Endothelial cell of umbilical vein (primary cell): ENCODE data around the gene OR13J1. TPM values are rescaled to one million over a fixed set of nuclear protein-coding genes. Genes with fewer than 3 reads are reported as not detected.

ENCODE experiments used
- BruUV-seq: library from RNA; stranded (reverse); fragments of 400-500 nt; replicated peaks from 2 replicates; lab custom pipeline; 2021; lab: Mats Ljungman, UMichigan
- CTCF ChIA-PET: fragments of 300-600, 350-600 bp; sonication (Branson Sonifier 250); formaldehyde crosslinking; loops from one replicate; lab custom pipeline; 2021; ENCODE audit warnings: antibody characterized with exemption, inconsistent platforms; lab: Charles Lee
- POLR2A ChIA-PET: fragments of 300-600, 350-600 bp; sonication (Branson Sonifier 250); formaldehyde crosslinking; loops from one replicate; lab custom pipeline; 2021; ENCODE audit warnings: antibody characterized with exemption, inconsistent platforms; lab: Charles Lee
- DNase-seq: peaks from one replicate; pipeline ENCODE4 v3.0.0-alpha.2; 2011; ENCODE audit warnings: low read depth, low spot score
- FAIRE-seq: peaks from 2 replicates; lab custom pipeline; 2011; peaks lifted over from hg19 to GRCh38; lab: Jason Lieb, UNC
- H2AFZ ChIP-seq: 2 replicates; pipeline ENCODE4 v1.6.0; 2012; ENCODE audit warnings: low read depth, low read length, control low read depth, inconsistent platforms
- H3K27ac ChIP-seq: 2 replicates; pipeline ENCODE4 v1.5.1; 2011; ENCODE audit warnings: low read depth, mild to moderate bottlenecking, control low read depth, low read length, moderate library complexity; ENCODE audit not compliant: insufficient read depth
- H3K27me3 ChIP-seq, 2 experiments: 2 replicates each; pipeline versions ENCODE4 v1.6.0 to v1.6.1; 2011; ENCODE audit warnings: low read length in 2 of 2, mixed read lengths in 1 of 2; ENCODE audit not compliant: control insufficient read depth in 2 of 2, insufficient read depth in 2 of 2
- H3K36me3 ChIP-seq, 2 experiments: 2 replicates in 1 of 2; 3 replicates in 1 of 2; pipeline ENCODE4 v1.5.1; 2011; ENCODE audit warnings: low read length in 2 of 2, mild to moderate bottlenecking in 1 of 2, moderate library complexity in 1 of 2; ENCODE audit not compliant: control insufficient read depth in 2 of 2, insufficient read depth in 2 of 2; ENCODE audit errors: extremely low read depth in 1 of 2
- H3K4me1 ChIP-seq: 3 replicates; pipeline ENCODE4 v1.5.1; 2011; ENCODE audit warnings: mild to moderate bottlenecking, low read length; ENCODE audit not compliant: control insufficient read depth, insufficient read depth; ENCODE audit errors: extremely low read depth
- H3K4me2 ChIP-seq: 2 replicates; pipeline ENCODE4 v1.6.1; 2011; ENCODE audit warnings: low read length, control low read depth, mixed read lengths; ENCODE audit not compliant: insufficient read depth
- H3K4me3 ChIP-seq, 3 experiments: fragments of 200-600 bp in 1 of 3; sonication (generic), shearing (Covaris generic) in 1 of 3; replicated peaks in 1 of 3; 2 replicates each; pipeline ENCODE4 v1.5.1; 2011 to 2016; ENCODE audit warnings: control low read depth in 3 of 3, low read length in 3 of 3, mild to moderate bottlenecking in 2 of 3, inconsistent platforms in 1 of 3, low read depth in 1 of 3, moderate library complexity in 1 of 3; ENCODE audit not compliant: insufficient read depth in 1 of 3
- H3K79me2 ChIP-seq: 2 replicates; pipeline ENCODE4 v1.6.0; 2012; ENCODE audit warnings: low read length, inconsistent platforms; ENCODE audit not compliant: control insufficient read depth, insufficient read depth
- H3K9ac ChIP-seq: replicated peaks from 2 replicates; pipeline ENCODE3; 2011; ENCODE audit warnings: low read length, control low read depth; ENCODE audit not compliant: insufficient read depth; ENCODE audit errors: extremely low read depth
- H3K9me1 ChIP-seq: replicated peaks from 3 replicates; pipeline ENCODE4 v1.6.0; 2011; ENCODE audit warnings: mild to moderate bottlenecking, low read length; ENCODE audit not compliant: control insufficient read depth, insufficient read depth; ENCODE audit errors: extremely low read depth
- H3K9me3 ChIP-seq: replicated peaks from 2 replicates; pipeline ENCODE4 v1.5.1; 2012; ENCODE audit warnings: low read length, inconsistent platforms; ENCODE audit not compliant: control insufficient read depth, insufficient read depth
- H4K20me1 ChIP-seq: replicated peaks from 2 replicates; pipeline ENCODE3; 2011; ENCODE audit warnings: mild to moderate bottlenecking, low read length; ENCODE audit not compliant: control insufficient read depth, insufficient read depth; ENCODE audit errors: extremely low read depth
- MYC ChIP-seq: IDR thresholded peaks from one replicate; pipeline ENCODE4 v1.6.1; 2011; ENCODE audit warnings: mild to moderate bottlenecking, low read depth, low read length
- POLR2A ChIP-seq: IDR thresholded peaks from 2 replicates; pipeline ENCODE4 v1.6.1; 2012; ENCODE audit warnings: low read depth, mild to moderate bottlenecking, control low read depth, low read length
- POLR2AphosphoS5 ChIP-seq: IDR thresholded peaks from 2 replicates; pipeline ENCODE4 v1.6.1; 2012; ENCODE audit warnings: low read depth, mild to moderate bottlenecking, control low read depth, low read length, moderate library complexity; ENCODE audit not compliant: insufficient read depth
- dilution Hi-C: fragments of 300-500 bp; cut with MboI; formaldehyde crosslinking; loops from one replicate; pipeline ENCODE4 v1.15.0; 2019; ENCODE audit warnings: low sequenced_read_pairs; ENCODE audit not compliant: extremely low pct_ligation_motif_present
- intact Hi-C: fragments of 100-400 bp; cut with micrococcal nuclease; formaldehyde crosslinking; loops from one replicate; pipeline ENCODE4 v1.10.0; 2022
- polyA plus RNA-seq, 4 experiments: library from polyadenylated mRNA; depleted of rRNA in 3 of 4; stranded (reverse) in 3 of 4; unstranded in 1 of 4; fragments of >200 nt; gene quantifications; 2 replicates each; pipeline versions ENCODE4 v1.2.1 to v1.2.3, GENCODE V29; 2011 to 2012; ENCODE audit warnings: missing spikeins in 1 of 4
- total RNA-seq: library from RNA; stranded (reverse); gene quantifications from 2 replicates; pipeline ENCODE4 v1.2.3, GENCODE V29; 2021

OR13J1 gene
- total and polyA plus RNA-seq, 2 donors (not counting 3 experiments of a cell fraction or from before 2014, with no cell fraction given) = not detected

DNA sequence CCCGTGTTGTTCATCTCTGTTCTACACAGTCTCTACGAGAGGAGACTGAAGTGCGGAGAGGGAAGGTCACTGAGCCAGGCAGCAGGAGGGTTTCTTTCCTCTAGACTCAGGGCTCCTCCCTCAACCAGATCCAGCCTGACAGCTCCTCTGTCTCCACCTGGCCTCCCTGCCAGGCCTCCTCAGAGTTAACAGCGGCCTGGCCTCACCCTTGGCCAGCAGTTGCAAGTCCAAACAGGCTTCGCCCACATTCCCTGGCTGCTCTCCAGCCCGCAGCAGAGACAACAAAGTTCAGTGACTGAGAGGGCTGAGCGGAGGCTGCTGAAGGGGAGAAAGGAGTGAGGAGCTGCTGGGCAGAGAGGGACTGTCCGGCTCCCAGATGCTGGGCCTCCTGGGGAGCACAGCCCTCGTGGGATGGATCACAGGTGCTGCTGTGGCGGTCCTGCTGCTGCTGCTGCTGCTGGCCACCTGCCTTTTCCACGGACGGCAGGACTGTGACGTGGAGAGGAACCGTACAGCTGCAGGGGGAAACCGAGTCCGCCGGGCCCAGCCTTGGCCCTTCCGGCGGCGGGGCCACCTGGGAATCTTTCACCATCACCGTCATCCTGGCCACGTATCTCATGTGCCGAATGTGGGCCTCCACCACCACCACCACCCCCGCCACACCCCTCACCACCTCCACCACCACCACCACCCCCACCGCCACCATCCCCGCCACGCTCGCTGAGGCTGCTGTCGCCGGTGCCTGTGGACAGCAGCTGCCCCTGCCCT lies 35.9 kb upstream of the OR13J1 start, which contains the start of gene HRCT1:
Gene HRCT1, plus strand, starts transcription at position 291 of the 768 bp plus-strand sequence. Its CDS starts 86 bp downstream, at position 377.
- Histone ChIP-seq H3K27ac (peak within 1 kb of the TSS; percentile 94), H3K9me1 (no peaks in the 10 kb centered on the region), H4K20me1 (no peaks in the 10 kb centered on the region), H3K9ac (peak within 1 kb of the TSS; percentile 77), H3K9me3 (no peaks in the 10 kb centered on the region), H3K4me2 (peak within 1 kb of the TSS; percentile 63), H3K4me1 (peaks cover 63% of the 10 kb centered on the region), H2AFZ (peak within 1 kb of the TSS; percentile 58), H3K36me3 (no peaks in the 10 kb centered on the region), H3K4me3 (no peak within 1 kb of the TSS), H3K27me3 (no peaks in the 10 kb centered on the region), H3K79me2 (peaks cover 19% of the 10 kb centered on the region)
- no TSS peak for BruUV-seq
- dilution Hi-C loops = no loop called here
- DNase-seq (peak; percentile 91), FAIRE-seq (peak; percentile 94)
- ChIA-PET POLR2A (interaction anchor here (0.5 to 1.0 kb wide), 2 partner anchors 10 to 38 kb away, joined by 3 to 6 read pairs; no protein-coding TSS in a partner anchor), CTCF (interaction anchor here (0.6 to 6.0 kb wide), 10 partner anchors 14 to 178 kb away, joined by 3 to 103 read pairs (median 8); no protein-coding TSS in a partner anchor)
- TF ChIP-seq POLR2A (peak; percentile 53), POLR2AphosphoS5 (peak; percentile 60), MYC (no peak)
- intact Hi-C loops = loop anchor here (2.0 to 5.0 kb wide), 4 partner anchors 15 to 249 kb away; partner anchors contain the start of genes CCDC107 and RMRP

DNA sequence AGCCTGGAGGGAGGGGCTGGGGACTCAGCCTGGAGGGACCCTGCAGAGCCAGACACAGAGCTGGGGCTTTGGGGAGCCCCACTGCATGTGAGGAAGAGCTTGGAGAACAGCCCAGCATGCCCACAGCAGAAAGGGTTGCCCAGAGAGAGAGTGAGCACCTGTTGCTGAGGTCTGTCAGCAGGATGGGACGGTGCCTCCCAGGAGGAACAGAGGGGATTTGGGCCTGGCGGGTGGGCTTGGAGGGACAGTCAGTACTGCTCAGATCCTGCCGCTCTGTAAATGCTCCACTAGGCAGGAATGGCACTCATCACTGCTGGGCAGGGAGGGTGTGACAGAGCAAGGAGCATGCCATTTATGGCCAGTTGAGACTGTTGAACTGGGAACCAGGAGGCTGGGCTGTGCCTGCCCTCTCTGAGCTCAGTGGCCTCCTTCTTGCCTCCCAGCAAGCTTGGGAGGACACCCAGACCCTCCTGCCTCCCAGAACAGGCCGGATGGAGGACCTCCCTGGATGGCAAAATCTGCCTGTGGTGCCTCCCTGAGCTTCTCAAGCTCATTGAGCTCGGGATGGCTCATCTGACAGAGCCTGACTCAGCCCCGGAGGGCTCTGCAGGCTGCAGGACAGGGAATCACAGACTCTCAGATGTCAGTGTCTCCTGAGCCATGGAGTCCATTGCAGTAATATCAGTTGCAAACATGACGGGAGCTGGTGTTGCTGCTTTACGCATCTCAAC lies 35.0 kb upstream of the OR13J1 start:
- intact Hi-C loops (loop anchor here (2.0 to 5.0 kb wide), 3 partner anchors 14 to 248 kb away; partner anchors contain the start of genes CCDC107 and RMRP), dilution Hi-C loops (no loop called here)
- peak; percentile 26 for FAIRE-seq
- Histone ChIP-seq H3K79me2 (peaks cover 15% of the 10 kb centered on the region), H3K36me3 (no peaks in the 10 kb centered on the region), H3K9me3 (no peaks in the 10 kb centered on the region), H4K20me1 (no peaks in the 10 kb centered on the region), H3K27ac (peak overlapping the region; percentile 11), H3K4me3 (no peak overlapping the region), H3K4me1 (peaks cover 56% of the 10 kb centered on the region), H3K27me3 (no peaks in the 10 kb centered on the region), H2AFZ (peak overlapping the region; percentile 58), H3K9ac (no peak overlapping the region), H3K4me2 (no peak overlapping the region), H3K9me1 (no peaks in the 10 kb centered on the region)
- ChIA-PET CTCF (interaction anchor here (0.6 to 6.0 kb wide), 10 partner anchors 10 to 177 kb away, joined by 3 to 103 read pairs (median 8); no protein-coding TSS in a partner anchor), POLR2A (interaction anchor here (0.6 to 1.0 kb wide), 2 partner anchors 11 to 55 kb away, joined by 3 to 6 read pairs; no protein-coding TSS in a partner anchor)
- no peak for TF ChIP-seq POLR2AphosphoS5
- no peak for TF ChIP-seq POLR2A
- BruUV-seq = no TSS peak
- no peak for DNase-seq
